22Rv1 (cell line): ENCODE results near the gene FAM200C.

Experiments used
- CTCF ChIP-seq: fragments of 450-650 bp; IDR thresholded peaks from 2 replicates; pipeline ENCODE4 v1.5.1; 2017; ENCODE audit warnings: mild to moderate bottlenecking
- ZFX ChIP-seq: fragments of 450-650 bp; IDR thresholded peaks from 2 replicates; pipeline ENCODE4 v1.6.1; 2017; ENCODE audit warnings: antibody characterized with exemption, borderline replicate concordance

GRCh38 chr5:160421625-160422258, 21.9 kb upstream of the FAM200C start, which contains the start of gene PTTG1:
- no peak for TF ChIP-seq CTCF
- no peak for TF ChIP-seq ZFX
